Aorta (tissue), 5 donors: ENCODE data around the gene ANXA3. TPM values are rescaled to one million over a fixed set of nuclear protein-coding genes. Genes with fewer than 3 reads are reported as not detected.
A peak's percentile ranks its signal among the peaks of the same experiment; 100 is the strongest.

ENCODE experiments used
- ATAC-seq: fragments of 200-7000 bp; cut with Tn5 transposase; one replicate; pipeline ENCODE4 v1.9.1; 2022; ENCODE audit warnings: moderate library complexity; ENCODE audit not compliant: low FRiP score
- DNase-seq, 2 donors: peaks; one replicate each; pipeline ENCODE4 v3.0.0-alpha.2; 2020
- H3K27ac ChIP-seq, 2 donors: one replicate each; pipeline ENCODE4 v1.5.1; 2013; ENCODE audit warnings: low read length in 2 of 2, mild to moderate bottlenecking in 2 of 2, moderate library complexity in 2 of 2, control low read depth in 1 of 2, inconsistent platforms in 1 of 2, low read depth in 1 of 2
- H3K27me3 ChIP-seq, 2 donors: one replicate each; pipeline ENCODE4 v1.6.1; 2013; ENCODE audit warnings: control low read depth in 1 of 2, low read length in 1 of 2, mild to moderate bottlenecking in 1 of 2, moderate library complexity in 1 of 2; ENCODE audit not compliant: insufficient read depth in 2 of 2, control insufficient read depth in 1 of 2
- H3K36me3 ChIP-seq, 2 donors: one replicate each; pipeline ENCODE4 v1.6.1; 2013; ENCODE audit warnings: control low read depth in 1 of 2, low read length in 1 of 2, mild to moderate bottlenecking in 1 of 2; ENCODE audit not compliant: insufficient read depth in 2 of 2, control insufficient read depth in 1 of 2
- H3K4me1 ChIP-seq, 2 donors: one replicate each; pipeline ENCODE4 v1.6.1; 2013; ENCODE audit warnings: low read length in 2 of 2, control low read depth in 1 of 2, mild to moderate bottlenecking in 1 of 2, moderate library complexity in 1 of 2; ENCODE audit not compliant: insufficient read depth in 2 of 2, control insufficient read depth in 1 of 2
- H3K4me3 ChIP-seq, 2 donors: one replicate each; pipeline ENCODE4 v1.5.1; 2013; ENCODE audit warnings: low read length in 2 of 2, control low read depth in 1 of 2, mild to moderate bottlenecking in 1 of 2
- H3K9me3 ChIP-seq: one replicate; pipeline ENCODE4 v1.6.1; 2013; ENCODE audit warnings: mild to moderate bottlenecking, low read length; ENCODE audit not compliant: control insufficient read depth
- WGBS, 2 donors: extraction: QIAGEN DNeasy Blood & Tissue Kit; methylation state at CpG; one replicate each; pipeline ENCODE4 v1.1.7; 2013; 5-methylcytosine and 5-hydroxymethylcytosine counted together
- intact Hi-C, 2 donors: fragments of 100-400 bp; cut with DNase I; formaldehyde crosslinking; loops; one replicate each; pipeline versions ENCODE4 v1.14.2 to v1.15.0; 2022
- polyA plus RNA-seq, 2 donors: library from polyadenylated mRNA; stranded (reverse); fragments of 200-250 nt; gene quantifications; one replicate each; pipeline ENCODE4 v1.2.3, GENCODE V29; 2013
- total RNA-seq, 2 donors: library from RNA; stranded (reverse); fragmentation: NEBNext Ultra II Directional; extraction: Animal tissue kit (Norgen Biotek cat#: 25700); gene quantifications; one replicate each; pipeline ENCODE4 v1.2.1, GENCODE V29; 2021
- donor health status: healthy with polysubstance abuse.
- donor health status: Bipolar disorder and iron deficiency.
- donor health status: DM: no; HTN: no; CAD: no.
- donor health status: DM: no; HTN: no; CAD: no.
- donor health status: DM: yes; HTN: yes; CAD: no.

The ANXA3 gene
- total and polyA plus RNA-seq, 4 donors, result 5.0 to 54.0 (median 7.7) TPM

GRCh38 chr4:78630615-78631014, 79.0 kb downstream of the ANXA3 start:
- intact Hi-C loops, result no loop called here
- Histone ChIP-seq H3K4me1 (peaks cover 0 to 2% of the 10 kb centered on the region in 2 donors), H3K27ac (no peak overlapping the region), H3K4me3 (no peak overlapping the region), H3K9me3 (no peaks in the 10 kb centered on the region), H3K27me3 (no peaks in the 10 kb centered on the region), H3K36me3 (no peaks in the 10 kb centered on the region)
- ATAC-seq, result no peak
- WGBS, 2 donors, result 94 to 98% methylated on average over 2 of the region's 2 CpGs
- no peak for DNase-seq

- Histone ChIP-seq H3K27me3 (no peaks in the 10 kb centered on the region), H3K9me3 (no peaks in the 10 kb centered on the region), H3K36me3 (no peaks in the 10 kb centered on the region), H3K4me3 (no peak overlapping the region), H3K27ac (no peak overlapping the region), H3K4me1 (no peaks in the 10 kb centered on the region)
- 6% methylated on average over 5 of the region's 5 CpGs for WGBS, 2 donors
- DNase-seq (peak; percentile 78 to 83), ATAC-seq (peak; percentile 89)
- intact Hi-C loops, result no loop called here
Measured at GRCh38 chr4:78634011-78634664, 82.6 kb downstream of the ANXA3 start.

GRCh38 chr4:78638337-78639172, 87.0 kb downstream of the ANXA3 start:
- no peak overlapping the region for H3K27ac ChIP-seq
- no peak overlapping the region for H3K4me3 ChIP-seq
- no peaks in the 10 kb centered on the region for H3K36me3 ChIP-seq
- intact Hi-C loops, result no loop called here
- 81 to 82% methylated on average over 4 of the region's 4 CpGs for WGBS, 2 donors
- H3K9me3 ChIP-seq, result no peaks in the 10 kb centered on the region
- no peaks in the 10 kb centered on the region for H3K27me3 ChIP-seq
- H3K4me1 ChIP-seq, result no peaks in the 10 kb centered on the region
- ATAC-seq, result no peak
- no peak for DNase-seq

GRCh38 chr4:78640714-78641113, 89.1 kb downstream of the ANXA3 start:
- WGBS, 2 donors, result 59 to 82% methylated on average over 1 of the region's 1 CpG
- peaks cover 0 to under 1% of the 10 kb centered on the region in 2 donors for H3K4me1 ChIP-seq
- H3K27me3 ChIP-seq, result no peaks in the 10 kb centered on the region
- intact Hi-C loops, result loop anchor here in 1 of 2 donors (5.0 kb wide), 1 partner anchor 137 kb away; the partner anchor contains the start of gene BMP2K
- H3K27ac ChIP-seq, result no peak overlapping the region
- DNase-seq, result no peak
- no peaks in the 10 kb centered on the region for H3K9me3 ChIP-seq
- H3K4me3 ChIP-seq, result no peak overlapping the region
- no peak for ATAC-seq
- no peaks in the 10 kb centered on the region for H3K36me3 ChIP-seq

- H3K27ac ChIP-seq, result no peak overlapping the region
- no peak for DNase-seq
- intact Hi-C loops, result loop anchor here in 1 of 2 donors (5.0 kb wide), 1 partner anchor 134 kb away; the partner anchor contains the start of gene BMP2K
- H3K9me3 ChIP-seq, result no peaks in the 10 kb centered on the region
- ATAC-seq, result no peak
- 95 to 100% methylated on average over 2 of the region's 2 CpGs for WGBS, 2 donors
- no peaks in the 10 kb centered on the region for H3K27me3 ChIP-seq
- H3K36me3 ChIP-seq, result no peaks in the 10 kb centered on the region
- H3K4me3 ChIP-seq, result no peak overlapping the region
- H3K4me1 ChIP-seq, result peaks cover 0 to 1% of the 10 kb centered on the region in 2 donors
Measured at GRCh38 chr4:78642934-78643333, 91.4 kb downstream of the ANXA3 start.

GRCh38 chr4:78644063-78644691, 92.6 kb downstream of the ANXA3 start:
- Histone ChIP-seq H3K4me3 (no peak overlapping the region), H3K27me3 (no peaks in the 10 kb centered on the region), H3K4me1 (peaks cover 0 to 1% of the 10 kb centered on the region in 2 donors), H3K36me3 (no peaks in the 10 kb centered on the region), H3K9me3 (no peaks in the 10 kb centered on the region), H3K27ac (no peak overlapping the region)
- ATAC-seq, result no peak
- intact Hi-C loops, result loop anchor here in 1 of 2 donors (5.0 kb wide), 1 partner anchor 133 kb away; the partner anchor contains the start of gene BMP2K
- no peak for DNase-seq

GRCh38 chr4:78644744-78645330, 93.3 kb downstream of the ANXA3 start:
- intact Hi-C loops, result loop anchor here (5.0 kb wide), 1 partner anchor 132 kb away; the partner anchor contains the start of gene BMP2K (in 2 of the 2)
- Histone ChIP-seq H3K27ac (no peak overlapping the region), H3K36me3 (no peaks in the 10 kb centered on the region), H3K27me3 (no peaks in the 10 kb centered on the region), H3K4me1 (peaks cover 0 to 1% of the 10 kb centered on the region in 2 donors), H3K4me3 (no peak overlapping the region), H3K9me3 (no peaks in the 10 kb centered on the region)
- ATAC-seq (peak; percentile 91), DNase-seq (peak in 1 of 2 donors; percentile 77)
- WGBS, 2 donors, result 57% methylated on average over 4 of the region's 4 CpGs
